Colonic mucosa (tissue), 4 donors: Measurements from ENCODE around the gene PRDX5. TPM values are rescaled to one million over a fixed set of nuclear protein-coding genes. Genes with fewer than 3 reads are reported as not detected.
A peak's percentile ranks its signal among the peaks of the same experiment; 100 is the strongest.

Experiments used
- DNase-seq: peaks from one replicate; pipeline ENCODE4 v3.0.0-alpha.2; 2020
- H3K27ac ChIP-seq: fragments of 200-600 bp; one replicate; pipeline ENCODE4 v1.8.0; 2021
- H3K27me3 ChIP-seq: fragments of 200-600 bp; one replicate; pipeline ENCODE4 v1.8.0; 2021
- H3K36me3 ChIP-seq: fragments of 200-600 bp; one replicate; pipeline ENCODE4 v1.8.0; 2021
- H3K4me1 ChIP-seq: fragments of 200-600 bp; one replicate; pipeline ENCODE4 v1.8.0; 2021; ENCODE audit warnings: mild to moderate bottlenecking
- H3K4me3 ChIP-seq: fragments of 200-600 bp; one replicate; pipeline ENCODE4 v1.8.0; 2021
- H3K9ac ChIP-seq, 2 donors: one replicate each; pipeline ENCODE4 v1.7.0; 2013; ENCODE audit warnings: control low read depth in 2 of 2, low read depth in 2 of 2, low read length in 2 of 2
- H3K9me3 ChIP-seq: fragments of 200-600 bp; one replicate; pipeline ENCODE4 v1.8.0; 2021
- CTCF ChIP-seq: fragments of 200-600 bp; IDR thresholded peaks from one replicate; pipeline ENCODE4 v1.8.0; 2022; ENCODE audit warnings: antibody characterized with exemption, mild to moderate bottlenecking
- intact Hi-C: fragments of 100-400 bp; cut with DNase I; formaldehyde crosslinking; loops from one replicate; pipeline ENCODE4 v1.14.1; 2022
- total RNA-seq, 2 donors: library from RNA; stranded (reverse); fragmentation: NEBNext Ultra II Directional in 1 of 2; extraction: Animal tissue kit (Norgen Biotek cat#: 25700) in 1 of 2; gene quantifications; one replicate each; pipeline ENCODE4 v1.2.1, GENCODE V29; 2021
- donor health status: healthy.
- donor health status: DM: no; HTN: no; CAD: no.
- donor health status: DM: no; HTN: no; CAD: no.

PRDX5 gene
- total RNA-seq, 2 donors from 2014 or later: 301 to 425 TPM

GRCh38 chr11:64276653-64277431 is 41.1 kb upstream of the PRDX5 start:
- intact Hi-C loops: no loop called here
- Histone ChIP-seq H3K36me3 (no peaks in the 10 kb centered on the region), H3K9me3 (no peaks in the 10 kb centered on the region), H3K4me1 (peaks cover 11% of the 10 kb centered on the region), H3K4me3 (no peak overlapping the region), H3K27me3 (no peaks in the 10 kb centered on the region), H3K9ac (peak overlapping the region; percentile 32 to 41), H3K27ac (peak overlapping the region; percentile 68)
- TF ChIP-seq CTCF: no peak
- peak; percentile 85 for DNase-seq

DNA sequence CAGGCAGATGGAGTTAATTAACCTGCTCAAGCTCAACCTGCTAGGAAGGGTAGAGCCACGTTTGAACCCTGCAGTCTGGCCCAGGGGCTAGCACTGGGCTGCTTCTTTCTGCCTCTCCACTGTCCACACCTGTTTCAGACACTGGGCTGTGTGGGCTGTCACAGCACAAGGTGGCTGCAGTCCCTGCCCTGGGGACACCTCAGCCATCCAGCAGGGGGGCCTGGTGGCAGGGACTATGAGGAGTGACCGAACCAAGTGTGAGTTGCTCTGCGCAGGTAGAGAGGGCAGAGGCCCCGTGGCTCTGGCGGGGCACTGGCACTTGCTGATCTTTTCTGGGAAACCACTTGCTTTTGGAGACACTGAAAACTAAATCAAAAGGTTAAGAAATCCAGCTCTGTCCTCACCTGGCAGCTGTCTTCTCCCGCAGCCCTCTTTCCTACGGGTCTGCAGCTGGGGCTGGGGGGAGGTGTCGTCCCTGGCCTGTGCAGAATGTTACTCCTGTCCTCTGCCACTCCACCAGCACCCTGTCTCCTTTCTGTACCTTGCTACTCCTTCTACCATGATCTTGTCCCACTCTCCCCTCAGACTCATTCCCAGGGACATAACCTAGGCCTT is 39.2 kb upstream of the PRDX5 start:
- no peak for DNase-seq
- intact Hi-C loops: no loop called here
- Histone ChIP-seq H3K4me3 (no peak overlapping the region), H3K9ac (no peak overlapping the region), H3K27me3 (no peaks in the 10 kb centered on the region), H3K36me3 (no peaks in the 10 kb centered on the region), H3K9me3 (no peaks in the 10 kb centered on the region), H3K27ac (no peak overlapping the region), H3K4me1 (peaks cover 10% of the 10 kb centered on the region)
- no peak for TF ChIP-seq CTCF

DNA sequence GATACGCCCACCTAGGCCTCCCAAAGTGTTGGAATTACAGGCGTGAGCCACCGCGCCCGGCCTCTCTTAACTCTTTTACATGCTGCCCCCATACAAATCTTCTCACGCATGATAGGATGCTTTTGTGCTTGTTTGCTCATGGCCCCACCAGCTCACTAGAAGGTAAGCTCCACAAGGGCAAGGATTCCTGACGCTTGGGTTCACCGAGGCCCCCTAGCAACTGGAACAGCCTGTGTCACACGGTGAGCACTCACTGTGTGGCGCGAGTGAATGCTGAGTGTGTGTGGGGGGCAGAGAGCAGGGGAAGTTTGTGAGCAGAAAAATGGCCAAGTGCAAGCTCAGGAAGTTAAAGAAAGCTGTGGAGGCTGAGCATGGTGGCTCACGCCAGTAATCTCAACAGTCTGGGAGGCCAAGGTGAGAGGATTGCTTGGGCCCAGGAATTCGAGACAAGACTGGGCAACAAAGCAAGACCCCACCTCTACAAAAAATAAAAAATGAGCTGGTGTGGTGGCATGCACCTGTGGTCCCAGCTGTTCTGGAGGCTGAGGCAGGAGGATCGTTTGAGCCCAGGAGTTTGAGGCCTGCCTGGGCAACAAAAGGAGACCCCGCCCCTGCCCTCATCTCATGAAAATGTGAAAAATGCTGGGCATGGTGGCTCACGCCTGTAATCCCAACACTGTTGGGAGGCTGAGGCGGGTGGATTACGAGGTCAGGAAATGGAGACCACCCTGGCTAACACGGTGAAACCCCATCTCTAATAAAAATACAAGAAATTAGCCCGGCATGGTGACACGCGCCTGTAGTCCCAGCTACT is 35.8 kb upstream of the PRDX5 start:
- no peaks in the 10 kb centered on the region for H3K9me3 ChIP-seq
- TF ChIP-seq CTCF: no peak
- no peaks in the 10 kb centered on the region for H3K27me3 ChIP-seq
- no peaks in the 10 kb centered on the region for H3K36me3 ChIP-seq
- peaks cover 11% of the 10 kb centered on the region for H3K4me1 ChIP-seq
- no peak for DNase-seq
- intact Hi-C loops: no loop called here
- no peak overlapping the region for H3K27ac ChIP-seq
- no peak overlapping the region for H3K4me3 ChIP-seq
- H3K9ac ChIP-seq: peak overlapping the region in 1 of 2 donors; percentile 26

GRCh38 chr11:64283092-64283491 is 34.8 kb upstream of the PRDX5 start:
- no peak for TF ChIP-seq CTCF
- Histone ChIP-seq H3K4me1 (peaks cover 11% of the 10 kb centered on the region), H3K9ac (peak overlapping the region; percentile 17 to 73), H3K27me3 (no peaks in the 10 kb centered on the region), H3K9me3 (no peaks in the 10 kb centered on the region), H3K36me3 (no peaks in the 10 kb centered on the region), H3K27ac (peak overlapping the region; percentile 17), H3K4me3 (no peak overlapping the region)
- DNase-seq: no peak
- intact Hi-C loops: no loop called here

- Histone ChIP-seq H3K9me3 (no peaks in the 10 kb centered on the region), H3K27me3 (no peaks in the 10 kb centered on the region), H3K27ac (peak within 1 kb of the TSS; percentile 96), H3K4me3 (peak within 1 kb of the TSS; percentile 77), H3K4me1 (peaks cover 11% of the 10 kb centered on the region), H3K9ac (peak within 1 kb of the TSS; percentile 88 to 94), H3K36me3 (no peaks in the 10 kb centered on the region)
- intact Hi-C loops: no loop called here
- no peak for TF ChIP-seq CTCF
- DNase-seq: peak; percentile 97
Measured at GRCh38 chr11:64284048-64284961, 33.6 kb upstream of the PRDX5 start, which contains the start of gene BAD. TSS of gene BAD (minus strand) at chr11:64284665. CDS start at chr11:64284368, 297 bp downstream.
